ENCODE results near the gene NFATC3.

The NFATC3 gene

DNA sequence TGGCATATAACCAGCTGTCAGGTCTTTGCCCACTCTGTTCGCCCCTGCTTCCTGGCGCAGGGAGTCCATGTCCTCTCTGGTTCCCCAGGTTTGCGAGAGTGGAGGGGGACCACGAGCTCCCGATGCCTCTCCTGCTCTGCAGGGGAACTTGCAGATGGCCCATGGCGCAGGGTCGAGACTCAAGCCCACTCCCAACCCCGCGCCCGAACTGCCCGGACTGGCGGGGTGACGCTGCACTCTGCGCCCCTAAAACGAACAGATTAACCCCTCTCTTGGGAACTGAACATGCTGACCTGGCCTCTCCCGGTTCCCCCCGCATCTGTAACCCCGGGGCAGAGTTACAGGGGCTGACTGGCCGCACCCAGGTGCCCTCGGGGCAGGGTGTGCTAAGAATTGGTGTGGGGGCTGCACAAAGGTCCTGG, 159.3 kb downstream of the NFATC3 start:
- TF ChIP-seq ZBTB7A (IDR thresholded peaks at IDR 0.05; ENCODE audit: low read depth), result no peak
- no peak for TF ChIP-seq FOXM1 (IDR thresholded peaks at IDR 0.05; ENCODE audit: borderline replicate concordance, low read depth)
- no peak for TF ChIP-seq YY1 (IDR thresholded peaks at IDR 0.05; ENCODE audit: low read depth)
- TF ChIP-seq TAF1 (IDR thresholded peaks at IDR 0.05; ENCODE audit: low read depth), result no peak
- TF ChIP-seq RAD21 (IDR thresholded peaks at IDR 0.05; ENCODE audit: low read depth), result no peak
- TF ChIP-seq CREB1 (IDR thresholded peaks at IDR 0.05; ENCODE audit: low read depth), result no peak
- TF ChIP-seq CEBPB (IDR thresholded peaks at IDR 0.05), result no peak
- no peak for TF ChIP-seq MAX (IDR thresholded peaks at IDR 0.05)
- TF ChIP-seq REST (IDR thresholded peaks at IDR 0.05; ENCODE audit: low read depth), result no peak
- TF ChIP-seq EGR1 (IDR thresholded peaks at IDR 0.05), result no peak
- TF ChIP-seq, protein P1, sequence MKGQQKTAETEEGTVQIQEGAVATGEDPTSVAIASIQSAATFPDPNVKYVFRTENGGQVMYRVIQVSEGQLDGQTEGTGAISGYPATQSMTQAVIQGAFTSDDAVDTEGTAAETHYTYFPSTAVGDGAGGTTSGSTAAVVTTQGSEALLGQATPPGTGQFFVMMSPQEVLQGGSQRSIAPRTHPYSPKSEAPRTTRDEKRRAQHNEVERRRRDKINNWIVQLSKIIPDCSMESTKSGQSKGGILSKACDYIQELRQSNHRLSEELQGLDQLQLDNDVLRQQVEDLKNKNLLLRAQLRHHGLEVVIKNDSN (IDR thresholded peaks at IDR 0.05), result no peak
- TF ChIP-seq NFIC (IDR thresholded peaks at IDR 0.05), result no peak
- TF ChIP-seq TEAD4 (IDR thresholded peaks at IDR 0.05), result no peak
- no peak for TF ChIP-seq EP300 (IDR thresholded peaks at IDR 0.05; ENCODE audit: borderline replicate concordance)
- no peak for TF ChIP-seq TCF12 (IDR thresholded peaks at IDR 0.05; ENCODE audit: low read depth)

GRCh38 chr16:68244903-68245853, 160.0 kb downstream of the NFATC3 start, which contains the start of gene PLA2G15:
Gene PLA2G15 (plus strand): TSS chr16:68245373. CDS start chr16:68245427, 54 bp downstream.
- TF ChIP-seq TCF12 (IDR thresholded peaks at IDR 0.05; ENCODE audit: low read depth) (no peak), EGR1 (IDR thresholded peaks at IDR 0.05) (peak; percentile 96), MAX (IDR thresholded peaks at IDR 0.05) (peak; percentile 42; the same call in 1 of the 2 replicates), EP300 (IDR thresholded peaks at IDR 0.05; ENCODE audit: borderline replicate concordance) (no peak), FOXM1 (IDR thresholded peaks at IDR 0.05; ENCODE audit: borderline replicate concordance, low read depth) (no peak), YY1 (IDR thresholded peaks at IDR 0.05; ENCODE audit: low read depth) (peak; percentile 37; the same call in 1 of the 2 replicates), CREB1 (IDR thresholded peaks at IDR 0.05; ENCODE audit: low read depth) (no peak), TAF1 (IDR thresholded peaks at IDR 0.05; ENCODE audit: low read depth) (peak; percentile 50; the same call in 1 of the 2 replicates), ZBTB7A (IDR thresholded peaks at IDR 0.05; ENCODE audit: low read depth) (0 out of 2 replicates have a peak, but pooled peaks have one; percentile 39)

DNA sequence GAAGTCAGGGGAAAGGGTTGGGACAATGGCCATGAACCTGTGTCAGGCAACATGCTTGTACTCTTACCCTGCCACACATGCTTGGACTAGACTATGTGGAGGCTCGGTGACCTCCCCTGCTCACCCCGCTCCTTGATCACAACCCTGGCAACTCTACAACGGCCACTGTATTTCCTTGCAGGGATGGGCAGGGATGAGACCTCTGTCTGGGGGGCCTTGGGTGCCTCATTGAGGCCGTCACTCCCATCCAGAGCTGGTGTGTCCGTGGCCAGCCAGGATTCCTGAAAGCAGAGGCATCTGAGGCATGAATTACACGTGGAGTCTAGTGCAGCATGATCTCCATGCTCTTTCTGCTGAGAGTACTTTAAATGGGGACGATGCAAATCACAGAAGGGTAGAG, 161.0 kb downstream of the NFATC3 start:
- TF ChIP-seq CREB1 (IDR thresholded peaks at IDR 0.05; ENCODE audit: low read depth), result no peak
- TF ChIP-seq, protein P1 (IDR thresholded peaks at IDR 0.05), result no peak
- no peak for TF ChIP-seq TAF1 (IDR thresholded peaks at IDR 0.05; ENCODE audit: low read depth)
- TF ChIP-seq NFIC (IDR thresholded peaks at IDR 0.05), result no peak
- TF ChIP-seq FOXM1 (IDR thresholded peaks at IDR 0.05; ENCODE audit: borderline replicate concordance, low read depth), result no peak
- TF ChIP-seq CEBPB (IDR thresholded peaks at IDR 0.05), result no peak
- TF ChIP-seq EP300 (IDR thresholded peaks at IDR 0.05; ENCODE audit: borderline replicate concordance), result no peak
- TF ChIP-seq REST (IDR thresholded peaks at IDR 0.05; ENCODE audit: low read depth), result no peak

DNA sequence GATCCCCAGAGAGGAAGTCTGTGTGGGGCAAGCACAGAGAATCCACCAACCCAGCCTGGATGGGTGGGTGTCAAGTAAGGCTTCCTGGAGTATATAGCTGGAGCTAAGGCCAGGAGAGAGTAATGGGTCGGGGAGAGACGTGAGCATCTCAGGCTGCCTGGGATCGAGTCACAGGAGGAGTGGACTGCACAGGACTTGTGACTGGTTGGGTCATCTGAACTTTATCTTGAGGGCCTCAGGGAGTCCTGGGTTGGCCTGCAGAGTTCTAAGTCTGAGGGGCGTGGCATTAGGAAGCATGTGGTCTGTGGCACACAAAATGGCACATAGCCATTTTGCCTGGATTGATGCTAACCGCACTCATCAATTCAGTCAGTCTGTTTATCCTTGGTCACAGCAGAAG, 161.5 kb downstream of the NFATC3 start:
- TF ChIP-seq TAF1 (IDR thresholded peaks at IDR 0.05; ENCODE audit: low read depth), result no peak
- no peak for TF ChIP-seq TEAD4 (IDR thresholded peaks at IDR 0.05)
- no peak for TF ChIP-seq TCF12 (IDR thresholded peaks at IDR 0.05; ENCODE audit: low read depth)
- no peak for TF ChIP-seq RAD21 (IDR thresholded peaks at IDR 0.05; ENCODE audit: low read depth)
- TF ChIP-seq, protein P1 (IDR thresholded peaks at IDR 0.05), result no peak
- TF ChIP-seq CEBPB (IDR thresholded peaks at IDR 0.05), result no peak
- no peak for TF ChIP-seq CREB1 (IDR thresholded peaks at IDR 0.05; ENCODE audit: low read depth)
- TF ChIP-seq REST (IDR thresholded peaks at IDR 0.05; ENCODE audit: low read depth), result no peak
- TF ChIP-seq FOXM1 (IDR thresholded peaks at IDR 0.05; ENCODE audit: borderline replicate concordance, low read depth), result no peak
- TF ChIP-seq MAX (IDR thresholded peaks at IDR 0.05), result no peak
- TF ChIP-seq YY1 (IDR thresholded peaks at IDR 0.05; ENCODE audit: low read depth), result no peak
